ENCODE results near the gene ZNF468. TPM values are rescaled to one million over a fixed set of nuclear protein-coding genes. Genes with fewer than 3 reads are reported as not detected.

Gene ZNF468
- polyA plus RNA-seq, 3 donors: 6.2 to 16.1 (median 10.6) TPM

DNA sequence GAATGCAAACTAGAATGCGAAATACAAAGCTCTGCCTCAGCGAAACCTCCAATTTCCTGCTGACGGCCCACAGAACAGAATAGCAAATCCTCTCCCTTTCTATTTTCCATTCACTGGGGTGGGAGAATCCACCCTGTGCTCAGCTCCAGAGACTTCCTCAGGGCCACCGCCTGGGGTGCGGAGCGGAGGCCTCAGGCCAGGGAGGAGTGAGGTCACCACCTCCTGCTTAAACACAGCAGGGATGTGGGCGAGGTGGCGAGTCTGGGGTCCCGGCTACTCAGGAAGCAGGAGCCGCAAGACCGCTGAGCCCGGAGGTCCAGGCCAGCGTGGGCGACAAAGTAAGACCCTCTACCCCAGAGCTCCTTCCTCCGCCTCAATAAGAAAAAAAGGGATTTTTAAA, 40.7 kb upstream of the ZNF468 start:
- peak overlapping the region in 2 of 3 experiments; percentile 93 to 94 for H3K4me3 ChIP-seq (replicated peaks in 1 of 3; ENCODE audit: low read depth in 2 of 3, low read length in 3 of 3)
- no peak for DNase-seq
- peaks cover 0 to 36% (median 17%) of the 10 kb centered on the region in 7 donors for H3K9me3 Mint-ChIP-seq

DNA sequence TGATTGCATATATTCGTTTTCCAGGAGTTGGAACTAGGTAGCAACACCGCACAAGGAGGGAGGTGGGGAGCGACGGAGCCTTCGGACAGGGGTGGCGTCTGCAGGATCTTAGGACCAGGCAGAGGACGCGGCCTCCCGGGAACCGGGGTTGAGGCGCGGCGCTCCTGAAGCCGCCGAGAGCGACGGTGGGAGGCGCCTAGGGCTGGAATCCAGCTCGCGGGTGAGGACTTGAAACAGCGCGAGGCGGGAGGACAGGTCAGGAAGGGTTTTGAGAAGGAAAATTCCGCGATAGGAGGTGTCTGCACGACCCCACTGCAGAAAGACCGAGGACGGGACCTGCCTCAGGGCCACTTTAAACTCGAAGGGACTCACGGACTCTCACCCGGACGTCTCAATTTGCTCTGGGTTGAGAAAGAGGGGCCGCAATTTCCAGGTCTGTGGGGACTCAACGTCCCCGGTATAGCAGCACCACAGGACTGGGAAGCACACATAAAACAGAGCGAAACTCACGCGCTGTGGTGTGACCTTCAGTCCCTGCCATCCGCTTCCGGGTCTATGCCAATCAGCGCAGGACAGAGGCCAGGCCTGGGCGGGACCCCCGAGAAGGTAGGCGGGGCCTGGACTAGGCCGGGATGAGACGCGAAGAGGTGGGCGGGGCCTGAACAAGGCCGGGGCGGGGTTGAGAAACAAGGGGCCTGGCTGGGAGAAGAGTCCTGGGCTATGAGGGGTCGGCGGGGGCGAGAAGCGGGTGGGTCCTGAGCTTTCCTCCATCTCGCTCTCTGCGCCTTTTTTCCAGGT, 39.9 kb upstream of the ZNF468 start, which contains the start of gene ZNF320:
TSS of gene ZNF320 (minus strand) at position 498 of the 798 bp plus-strand sequence. CDS start 7,380 bp downstream, outside the sequence.
- Mint-ChIP-seq H3K36me3 (peaks cover 12 to 31% of the 10 kb centered on the region in 2 donors), H3K4me3 (peak within 1 kb of the TSS; percentile 91 to 94), H3K27ac (peak within 1 kb of the TSS; percentile 84 to 96 (median 92)), H3K4me1 (peaks cover 13% of the 10 kb centered on the region), H3K9me3 (peaks cover 0 to 36% (median 17%) of the 10 kb centered on the region in 7 donors), H3K27me3 (ENCODE audit: low read depth in 3 of 3) (peaks cover 0 to 6% (median 4%) of the 10 kb centered on the region in 3 donors)
- TF ChIP-seq, protein P1, sequence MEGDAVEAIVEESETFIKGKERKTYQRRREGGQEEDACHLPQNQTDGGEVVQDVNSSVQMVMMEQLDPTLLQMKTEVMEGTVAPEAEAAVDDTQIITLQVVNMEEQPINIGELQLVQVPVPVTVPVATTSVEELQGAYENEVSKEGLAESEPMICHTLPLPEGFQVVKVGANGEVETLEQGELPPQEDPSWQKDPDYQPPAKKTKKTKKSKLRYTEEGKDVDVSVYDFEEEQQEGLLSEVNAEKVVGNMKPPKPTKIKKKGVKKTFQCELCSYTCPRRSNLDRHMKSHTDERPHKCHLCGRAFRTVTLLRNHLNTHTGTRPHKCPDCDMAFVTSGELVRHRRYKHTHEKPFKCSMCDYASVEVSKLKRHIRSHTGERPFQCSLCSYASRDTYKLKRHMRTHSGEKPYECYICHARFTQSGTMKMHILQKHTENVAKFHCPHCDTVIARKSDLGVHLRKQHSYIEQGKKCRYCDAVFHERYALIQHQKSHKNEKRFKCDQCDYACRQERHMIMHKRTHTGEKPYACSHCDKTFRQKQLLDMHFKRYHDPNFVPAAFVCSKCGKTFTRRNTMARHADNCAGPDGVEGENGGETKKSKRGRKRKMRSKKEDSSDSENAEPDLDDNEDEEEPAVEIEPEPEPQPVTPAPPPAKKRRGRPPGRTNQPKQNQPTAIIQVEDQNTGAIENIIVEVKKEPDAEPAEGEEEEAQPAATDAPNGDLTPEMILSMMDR (IDR thresholded peaks at IDR 0.05): no peak
- Histone ChIP-seq H3K4me2 (replicated peaks; ENCODE audit: extremely low read depth, low read length, poor library complexity, severe bottlenecking) (peak within 1 kb of the TSS; percentile 88), H3K9ac (ENCODE audit: insufficient read depth, low read length, poor library complexity, severe bottlenecking) (peak within 1 kb of the TSS; percentile 87), H3K79me2 (ENCODE audit: insufficient read depth, low read length) (peaks cover 11% of the 10 kb centered on the region), H3K27ac (ENCODE audit: low read depth in 1 of 2, low read length in 2 of 2) (peak within 1 kb of the TSS; percentile 93 to 96), H2AFZ (ENCODE audit: insufficient read depth, low read depth, low read length, poor library complexity, severe bottlenecking) (peak within 1 kb of the TSS; percentile 93), H3K36me3 (replicated peaks in 1 of 2; ENCODE audit: control insufficient read depth in 1 of 2, insufficient read depth in 2 of 2, low read length in 2 of 2) (peaks cover 8% of the 10 kb centered on the region in 2 donors), H3K4me1 (ENCODE audit: control insufficient read depth in 1 of 2, insufficient read depth in 2 of 2, low read length in 2 of 2) (peaks cover 13 to 20% of the 10 kb centered on the region in 2 donors), H4K20me1 (ENCODE audit: insufficient read depth, low read length) (no peaks in the 10 kb centered on the region), H3K9me3 (replicated peaks in 1 of 2; ENCODE audit: control insufficient read depth in 1 of 2, insufficient read depth in 1 of 2, low read length in 2 of 2) (peaks cover 0 to 5% of the 10 kb centered on the region in 2 donors), H3K27me3 (ENCODE audit: control insufficient read depth in 2 of 2, insufficient read depth in 2 of 2, low read length in 2 of 2) (no peaks in the 10 kb centered on the region), H3K4me3 (replicated peaks in 1 of 3; ENCODE audit: low read depth in 2 of 3, low read length in 3 of 3) (peak within 1 kb of the TSS; percentile 81 to 94 (median 93))
- intact Hi-C loops (cut with micrococcal nuclease): loop anchor here (1.0 to 2.0 kb wide), 4 partner anchors 25 to 205 kb away; partner anchors contain the start of genes ZNF888 (in 2 of the 2) and ZNF160 (in 1 of the 2)
- peak; percentile 93 to 94 (median 93) for DNase-seq
- under 1% methylated on average over 55 of the region's 56 CpGs for WGBS (ENCODE audit: insufficient coverage)

More for the DNA sequence above, 40.7 kb upstream of the ZNF468 start:
- Histone ChIP-seq H4K20me1 (ENCODE audit: insufficient read depth, low read length) (no peaks in the 10 kb centered on the region), H3K27ac (ENCODE audit: low read depth in 1 of 2, low read length in 2 of 2) (peak overlapping the region in 1 of 2 donors; percentile 96), H3K9ac (ENCODE audit: insufficient read depth, low read length, poor library complexity, severe bottlenecking) (peak overlapping the region; percentile 87), H2AFZ (ENCODE audit: insufficient read depth, low read depth, low read length, poor library complexity, severe bottlenecking) (peak overlapping the region; percentile 93), H3K79me2 (ENCODE audit: insufficient read depth, low read length) (peaks cover 11% of the 10 kb centered on the region), H3K4me1 (ENCODE audit: control insufficient read depth in 1 of 2, insufficient read depth in 2 of 2, low read length in 2 of 2) (peaks cover 13 to 20% of the 10 kb centered on the region in 2 donors), H3K9me3 (replicated peaks in 1 of 2; ENCODE audit: control insufficient read depth in 1 of 2, insufficient read depth in 1 of 2, low read length in 2 of 2) (peaks cover 0 to 5% of the 10 kb centered on the region in 2 donors), H3K27me3 (ENCODE audit: control insufficient read depth in 2 of 2, insufficient read depth in 2 of 2, low read length in 2 of 2) (no peaks in the 10 kb centered on the region), H3K36me3 (replicated peaks in 1 of 2; ENCODE audit: control insufficient read depth in 1 of 2, insufficient read depth in 2 of 2, low read length in 2 of 2) (peaks cover 5 to 8% of the 10 kb centered on the region in 2 donors), H3K4me2 (replicated peaks; ENCODE audit: extremely low read depth, low read length, poor library complexity, severe bottlenecking) (peak overlapping the region; percentile 88)
- H3K4me3 Mint-ChIP-seq: peak overlapping the region in 1 of 2 donors; percentile 91
- H3K27me3 Mint-ChIP-seq (ENCODE audit: low read depth in 3 of 3): peaks cover 0 to 6% (median 2%) of the 10 kb centered on the region in 3 donors
- 100% methylated on average over 1 of the region's 15 CpGs for WGBS (ENCODE audit: insufficient coverage)
- H3K27ac Mint-ChIP-seq: peak overlapping the region in 2 of 7 donors; percentile 94 to 96
- H3K4me1 Mint-ChIP-seq: peaks cover 13% of the 10 kb centered on the region
- intact Hi-C loops (cut with micrococcal nuclease): no loop called here
- TF ChIP-seq, protein P1 (IDR thresholded peaks at IDR 0.05): no peak
- H3K36me3 Mint-ChIP-seq: peaks cover 7 to 23% of the 10 kb centered on the region in 2 donors
